ENCODE data around the gene CAPN6.

Gene CAPN6

GRCh38 chrX:111207851-111208250 is 62.4 kb downstream of the CAPN6 start:
- DNase-seq (ENCODE audit: extremely low spot score, insufficient read length, low read depth), result no peak
- no peak for FAIRE-seq

- FAIRE-seq (no peak), DNase-seq (ENCODE audit: extremely low spot score, insufficient read length, low read depth) (no peak)
Measured at GRCh38 chrX:111200327-111200726, 70.0 kb downstream of the CAPN6 start.

- FAIRE-seq, result no peak
- no peak for DNase-seq (ENCODE audit: extremely low spot score, insufficient read length, low read depth)
Measured at GRCh38 chrX:111199505-111199904, 70.8 kb downstream of the CAPN6 start.
